Tibial nerve (tissue), 4 donors: Measurements from ENCODE around the gene SERPINE1. TPM values are rescaled to one million over a fixed set of nuclear protein-coding genes. Genes with fewer than 3 reads are reported as not detected.
"Not testable (repeated sequence)": the region's sequence is repeated elsewhere in the genome, so short reads cannot be mapped to it uniquely, and the experiment has no call there.

Experiments used
- DNase-seq, 2 donors: peaks; one replicate each; pipeline ENCODE4 v3.0.0-alpha.2; 2019; ENCODE audit warnings: low spot score in 2 of 2
- H3K27ac ChIP-seq, 4 donors: fragments of 200-600 bp; sonication (generic) in 3 of 4; one replicate each; pipeline ENCODE4 v1.5.1; 2017 to 2019; ENCODE audit warnings: mild to moderate bottlenecking in 1 of 4
- H3K27me3 ChIP-seq, 2 donors: fragments of 200-600 bp; sonication (generic) in 1 of 2; one replicate each; pipeline versions ENCODE4 v1.5.1 to v1.6.0; 2017 to 2019
- H3K36me3 ChIP-seq, 3 donors: fragments of 200-600 bp; sonication (generic); one replicate each; pipeline ENCODE4 v1.5.1; 2018 to 2019
- H3K4me1 ChIP-seq, 4 donors: fragments of 200-600 bp; sonication (generic) in 3 of 4; one replicate each; pipeline ENCODE4 v1.5.1; 2017 to 2019
- H3K4me3 ChIP-seq, 4 donors: fragments of 200-600 bp; sonication (generic) in 3 of 4; one replicate each; pipeline ENCODE4 v1.5.1; 2017 to 2019; ENCODE audit warnings: mild to moderate bottlenecking in 1 of 4, moderate library complexity in 1 of 4
- H3K9me3 ChIP-seq, 4 donors: fragments of 200-600 bp; sonication (generic) in 3 of 4; one replicate each; pipeline ENCODE4 v1.5.1; 2017 to 2019
- EP300 ChIP-seq, 2 donors: sonication (generic); formaldehyde crosslinking; IDR thresholded peaks; one replicate each; pipeline ENCODE4 v1.6.1; 2017; ENCODE audit warnings: antibody characterized with exemption in 2 of 2, mild to moderate bottlenecking in 1 of 2
- POLR2A ChIP-seq, 2 donors: fragments of 450-650 bp; IDR thresholded peaks; one replicate each; pipeline ENCODE4 v1.6.1; 2017; ENCODE audit warnings: antibody characterized with exemption in 2 of 2, mild to moderate bottlenecking in 2 of 2, moderate library complexity in 2 of 2
- WGBS, 2 donors: methylation state at CpG; one replicate each; pipeline ENCODE4 v1.1.5; 2018; 5-methylcytosine and 5-hydroxymethylcytosine counted together
- total RNA-seq, 4 donors: library from RNA; depleted of rRNA; stranded (reverse); fragments of >200 nt; gene quantifications; one replicate each; pipeline ENCODE4 v1.1.0, GENCODE V29; 2016
- TF ChIP-seq, protein P1 (sequence below), 5 experiments: fragments of 200-600 bp in 3 of 5; fragments of 450-650 bp in 2 of 5; sonication (generic) in 3 of 5; IDR thresholded peaks; one replicate each; pipeline ENCODE4 v1.5.1; 2016 to 2019; ENCODE audit warnings: antibody characterized with exemption in 5 of 5, mild to moderate bottlenecking in 3 of 5, moderate library complexity in 2 of 5

The SERPINE1 gene
- total RNA-seq, 4 donors from 2014 or later: 3.3 to 13.9 (median 8.1) TPM

DNA sequence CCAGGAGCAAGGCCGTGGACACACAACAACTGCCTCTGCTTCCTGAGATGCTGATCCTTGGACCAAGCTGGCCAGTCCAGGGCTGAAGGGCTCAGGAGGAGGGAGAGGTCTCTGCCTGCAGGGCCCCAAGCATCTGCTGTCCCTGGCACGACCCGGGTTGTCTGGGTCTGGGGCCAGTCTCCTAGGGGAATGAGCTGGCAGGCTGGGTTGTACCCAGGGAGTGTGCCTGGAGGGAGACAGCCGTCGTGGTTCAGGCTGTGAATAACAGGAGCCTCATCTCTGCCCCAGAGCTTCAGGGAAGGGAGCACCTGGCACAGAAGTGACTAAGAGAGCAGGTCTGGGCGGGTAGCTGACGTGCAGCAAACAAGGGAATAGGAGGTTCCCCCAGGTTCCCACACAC is 17.9 kb upstream of the SERPINE1 start:
- WGBS, 2 donors: 78 to 81% methylated on average over 5 to 7 of the region's 7 CpGs

DNA sequence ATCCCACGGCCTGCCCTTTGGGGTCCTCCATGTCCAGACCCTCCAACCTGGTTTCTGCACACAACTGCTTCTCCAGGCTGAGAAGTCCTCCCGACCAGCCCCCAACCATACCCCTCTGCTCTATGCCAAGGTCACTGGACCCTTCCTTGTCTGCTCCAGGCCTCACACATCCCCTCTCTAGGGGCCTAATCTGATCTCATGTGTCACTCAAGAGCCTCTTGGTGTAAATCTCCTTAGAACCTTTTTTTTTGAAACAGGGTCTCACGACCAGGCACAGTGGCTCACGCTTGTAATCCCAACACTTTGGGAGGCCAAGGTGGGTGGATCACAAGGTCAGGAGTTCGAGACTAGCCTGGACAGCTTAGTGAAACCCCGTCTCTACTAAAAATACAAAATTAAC is 17.5 kb upstream of the SERPINE1 start:
- DNase-seq: no peak
- WGBS, 2 donors: 83% methylated on average over 6 of the region's 6 CpGs
- Histone ChIP-seq H3K9me3 (no peaks in the 10 kb centered on the region), H3K4me1 (peaks cover 0 to 4% (median 0%) of the 10 kb centered on the region in 4 donors), H3K27me3 (no peaks in the 10 kb centered on the region), H3K27ac (no peak overlapping the region), H3K36me3 (no peaks in the 10 kb centered on the region), H3K4me3 (no peak overlapping the region)
- TF ChIP-seq, protein P1, sequence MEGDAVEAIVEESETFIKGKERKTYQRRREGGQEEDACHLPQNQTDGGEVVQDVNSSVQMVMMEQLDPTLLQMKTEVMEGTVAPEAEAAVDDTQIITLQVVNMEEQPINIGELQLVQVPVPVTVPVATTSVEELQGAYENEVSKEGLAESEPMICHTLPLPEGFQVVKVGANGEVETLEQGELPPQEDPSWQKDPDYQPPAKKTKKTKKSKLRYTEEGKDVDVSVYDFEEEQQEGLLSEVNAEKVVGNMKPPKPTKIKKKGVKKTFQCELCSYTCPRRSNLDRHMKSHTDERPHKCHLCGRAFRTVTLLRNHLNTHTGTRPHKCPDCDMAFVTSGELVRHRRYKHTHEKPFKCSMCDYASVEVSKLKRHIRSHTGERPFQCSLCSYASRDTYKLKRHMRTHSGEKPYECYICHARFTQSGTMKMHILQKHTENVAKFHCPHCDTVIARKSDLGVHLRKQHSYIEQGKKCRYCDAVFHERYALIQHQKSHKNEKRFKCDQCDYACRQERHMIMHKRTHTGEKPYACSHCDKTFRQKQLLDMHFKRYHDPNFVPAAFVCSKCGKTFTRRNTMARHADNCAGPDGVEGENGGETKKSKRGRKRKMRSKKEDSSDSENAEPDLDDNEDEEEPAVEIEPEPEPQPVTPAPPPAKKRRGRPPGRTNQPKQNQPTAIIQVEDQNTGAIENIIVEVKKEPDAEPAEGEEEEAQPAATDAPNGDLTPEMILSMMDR (IDR thresholded peaks at IDR 0.05): no peak
- no peak for TF ChIP-seq EP300 (IDR thresholded peaks at IDR 0.05)
- no peak for TF ChIP-seq POLR2A (IDR thresholded peaks at IDR 0.05)

More for the DNA sequence above, 17.9 kb upstream of the SERPINE1 start:
- Histone ChIP-seq H3K4me1 (peaks cover 0 to 7% (median 0%) of the 10 kb centered on the region in 4 donors), H3K27me3 (no peaks in the 10 kb centered on the region), H3K4me3 (no peak overlapping the region), H3K36me3 (no peaks in the 10 kb centered on the region), H3K9me3 (no peaks in the 10 kb centered on the region), H3K27ac (no peak overlapping the region)
- no peak for DNase-seq
- no peak for TF ChIP-seq POLR2A (IDR thresholded peaks at IDR 0.05)
- TF ChIP-seq, protein P1 (IDR thresholded peaks at IDR 0.05): no peak
- TF ChIP-seq EP300 (IDR thresholded peaks at IDR 0.05): no peak

DNA sequence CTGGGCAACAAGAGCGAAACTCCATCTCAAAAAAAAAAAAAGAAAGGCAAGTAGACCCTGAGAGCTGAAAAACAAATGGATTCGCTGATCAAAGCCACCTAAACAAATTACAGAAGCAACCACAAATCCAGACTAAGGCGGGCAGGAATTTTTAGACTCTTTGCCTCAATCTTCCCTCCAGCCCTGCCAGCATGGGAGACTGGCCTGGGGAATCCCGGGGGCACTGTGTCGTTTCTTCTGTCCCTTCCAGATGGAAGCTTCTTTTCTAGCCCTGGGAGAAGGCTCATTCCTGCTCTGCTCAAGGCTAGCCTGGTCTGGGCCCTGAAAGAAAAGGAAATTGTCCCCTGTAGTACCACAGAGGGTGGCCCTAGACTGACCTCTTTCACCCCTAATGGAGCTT is 15.6 kb upstream of the SERPINE1 start:
- no peak for DNase-seq

DNA sequence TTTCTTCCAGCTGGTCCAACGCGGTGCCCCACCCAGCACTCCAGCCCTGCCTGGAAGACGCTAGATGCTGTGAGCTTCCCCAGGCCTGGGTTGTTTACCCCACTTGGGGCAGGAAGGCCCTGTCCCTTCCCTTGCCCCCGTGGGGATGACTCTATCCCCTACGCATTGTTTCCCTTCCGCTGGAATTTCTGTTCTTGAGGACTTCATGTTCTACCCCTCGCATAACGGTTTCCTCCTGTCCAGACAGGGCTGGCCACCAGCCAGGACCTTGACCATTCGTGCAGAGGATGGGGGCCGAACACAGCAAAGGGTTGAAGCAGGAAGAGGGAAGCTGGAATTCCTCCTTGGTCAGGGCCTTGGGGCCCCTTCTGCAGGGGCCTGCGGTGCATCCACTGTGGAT is 14.7 kb upstream of the SERPINE1 start:
- H3K27me3 ChIP-seq: no peaks in the 10 kb centered on the region
- no peaks in the 10 kb centered on the region for H3K9me3 ChIP-seq
- 50 to 53% methylated on average over 11 of the region's 11 CpGs for WGBS, 2 donors
- peak in 1 of 2 donors; percentile 17 for DNase-seq
- no peaks in the 10 kb centered on the region for H3K36me3 ChIP-seq
- H3K27ac ChIP-seq: peak overlapping the region in 2 of 4 donors; percentile 40 to 58
- peaks cover 0 to 4% (median 0%) of the 10 kb centered on the region in 4 donors for H3K4me1 ChIP-seq
- peak; percentile 81 to 83 for TF ChIP-seq EP300 (IDR thresholded peaks at IDR 0.05)
- no peak for TF ChIP-seq POLR2A (IDR thresholded peaks at IDR 0.05)
- TF ChIP-seq, protein P1 (IDR thresholded peaks at IDR 0.05): no peak
- no peak overlapping the region for H3K4me3 ChIP-seq

More for the DNA sequence above, 15.6 kb upstream of the SERPINE1 start:
- 74 to 87% methylated on average over 4 to 5 of the region's 5 CpGs for WGBS, 2 donors
- Histone ChIP-seq H3K36me3 (no peaks in the 10 kb centered on the region), H3K4me1 (peaks cover 0 to 4% (median 0%) of the 10 kb centered on the region in 4 donors), H3K27me3 (no peaks in the 10 kb centered on the region), H3K27ac (peak overlapping the region in 1 of 4 donors; percentile 58), H3K4me3 (no peak overlapping the region), H3K9me3 (no peaks in the 10 kb centered on the region)
- no peak for TF ChIP-seq POLR2A (IDR thresholded peaks at IDR 0.05)
- TF ChIP-seq, protein P1 (IDR thresholded peaks at IDR 0.05): no peak
- no peak for TF ChIP-seq EP300 (IDR thresholded peaks at IDR 0.05)

DNA sequence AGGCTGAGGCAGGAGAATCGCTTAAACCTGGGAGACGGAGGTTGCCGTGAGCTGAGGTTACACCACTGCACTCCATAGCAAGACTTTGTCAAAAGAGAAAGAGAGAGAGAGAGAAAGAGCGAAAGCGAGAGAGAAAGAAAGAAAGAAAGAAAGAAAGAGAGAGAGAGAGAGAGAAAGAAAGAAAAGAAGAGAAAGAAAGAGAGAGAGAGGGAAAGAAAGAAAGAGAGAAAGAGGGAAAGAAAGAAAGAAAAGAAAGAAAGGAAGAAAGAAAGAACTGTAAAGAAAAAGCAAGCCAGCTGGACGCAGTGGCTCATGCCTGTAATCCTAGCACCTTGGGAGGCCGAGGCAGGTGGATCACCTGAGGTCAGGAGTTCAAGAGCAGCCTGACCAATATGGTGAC is 13.8 kb upstream of the SERPINE1 start:
- H3K36me3 ChIP-seq, H3K4me3 ChIP-seq, H3K27me3 ChIP-seq, H3K9me3 ChIP-seq, H3K4me1 ChIP-seq, H3K27ac ChIP-seq, DNase-seq: not testable (repeated sequence)
- 95 to 96% methylated on average over 7 of the region's 7 CpGs for WGBS, 2 donors

DNA sequence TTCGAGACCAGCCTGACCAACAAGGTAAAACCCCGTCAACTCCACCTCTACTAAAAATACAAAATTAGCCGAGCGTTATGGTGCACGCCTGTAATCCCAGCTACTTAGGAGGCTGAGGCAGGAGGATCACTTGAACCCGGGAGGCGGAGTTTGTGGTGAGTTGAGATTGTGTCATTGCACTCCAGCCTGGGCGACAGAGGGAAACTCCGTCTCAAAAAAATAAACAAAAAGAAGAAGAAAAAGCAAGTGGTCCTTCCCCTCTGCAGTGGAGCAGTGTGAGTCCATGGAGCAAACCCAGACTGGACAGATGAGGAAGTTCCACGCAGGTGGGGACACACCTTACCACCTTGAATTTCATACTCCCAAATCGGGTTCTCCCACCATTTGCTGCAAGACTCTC is 13.1 kb upstream of the SERPINE1 start:
- no peak overlapping the region for H3K4me3 ChIP-seq
- H3K27ac ChIP-seq: no peak overlapping the region
- no peaks in the 10 kb centered on the region for H3K36me3 ChIP-seq
- TF ChIP-seq POLR2A (IDR thresholded peaks at IDR 0.05): no peak
- TF ChIP-seq, protein P1 (IDR thresholded peaks at IDR 0.05): no peak
- TF ChIP-seq EP300 (IDR thresholded peaks at IDR 0.05): no peak
- WGBS, 2 donors: 86% methylated on average over 11 of the region's 11 CpGs
- peaks cover 0 to under 1% (median 0%) of the 10 kb centered on the region in 4 donors for H3K4me1 ChIP-seq
- no peaks in the 10 kb centered on the region for H3K9me3 ChIP-seq
- no peak for DNase-seq
- H3K27me3 ChIP-seq: no peaks in the 10 kb centered on the region
